ENCODE data around the gene UGDH.
"Not testable (repeated sequence)": the region's sequence is repeated elsewhere in the genome, so short reads cannot be mapped to it uniquely, and the experiment has no call there.

The UGDH gene

GRCh38 chr4:39494354-39494753 is 32.9 kb downstream of the UGDH start:
- DNase-seq: no peak

DNA sequence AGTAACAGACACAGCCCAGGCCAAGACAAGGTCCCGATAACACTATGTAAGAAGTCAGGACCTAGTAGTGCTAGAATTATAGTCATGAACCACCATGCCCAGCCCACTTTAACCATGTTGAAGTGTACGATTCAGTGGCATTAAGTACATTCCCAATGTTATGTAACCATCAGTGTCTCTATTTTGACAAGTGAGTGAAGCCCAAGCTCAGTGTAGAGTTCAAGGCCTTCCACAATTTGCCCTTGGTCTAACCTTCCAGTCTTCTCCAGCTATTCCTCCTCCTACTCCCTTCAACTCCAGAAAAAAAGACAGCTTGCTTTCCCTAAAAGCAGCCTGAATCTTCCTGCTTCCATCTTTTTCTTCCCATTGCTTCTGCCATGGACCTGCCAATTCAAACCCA is 36.9 kb downstream of the UGDH start:
- no peak for DNase-seq

GRCh38 chr4:39486221-39486804 is 40.9 kb downstream of the UGDH start:
- DNase-seq: no peak

- DNase-seq: no peak
Measured at GRCh38 chr4:39484582-39485272, 42.5 kb downstream of the UGDH start.

GRCh38 chr4:39480902-39481695 is 46.1 kb downstream of the UGDH start:
- DNase-seq: no peak

- DNase-seq: no peak
Measured at GRCh38 chr4:39480251-39480650, 47.0 kb downstream of the UGDH start.

- no peak for DNase-seq
Measured at GRCh38 chr4:39476187-39476895, 50.9 kb downstream of the UGDH start.

DNA sequence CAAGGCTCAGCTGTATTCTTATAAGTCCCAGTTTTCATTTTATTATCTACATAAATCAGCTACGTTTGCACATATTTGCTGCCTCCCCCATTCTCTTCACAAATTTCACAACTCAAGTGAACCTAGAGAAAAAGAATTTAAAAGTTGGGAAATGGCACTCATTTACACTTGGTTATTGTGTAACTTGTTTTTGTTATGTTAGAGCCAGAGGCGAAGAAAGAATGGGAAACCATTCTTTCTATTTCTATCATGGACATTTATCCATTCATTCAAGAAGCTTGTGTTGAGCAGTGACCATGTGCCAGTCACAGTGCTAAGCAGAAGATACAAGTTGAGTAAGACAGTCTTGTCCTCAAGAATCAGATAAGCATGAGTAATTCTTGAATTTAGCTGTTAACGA is 54.8 kb downstream of the UGDH start:
- no peak for DNase-seq

GRCh38 chr4:39470402-39470801 is 56.8 kb downstream of the UGDH start:
- DNase-seq: no peak

GRCh38 chr4:39469429-39470077 is 57.7 kb downstream of the UGDH start:
- DNase-seq: no peak

DNA sequence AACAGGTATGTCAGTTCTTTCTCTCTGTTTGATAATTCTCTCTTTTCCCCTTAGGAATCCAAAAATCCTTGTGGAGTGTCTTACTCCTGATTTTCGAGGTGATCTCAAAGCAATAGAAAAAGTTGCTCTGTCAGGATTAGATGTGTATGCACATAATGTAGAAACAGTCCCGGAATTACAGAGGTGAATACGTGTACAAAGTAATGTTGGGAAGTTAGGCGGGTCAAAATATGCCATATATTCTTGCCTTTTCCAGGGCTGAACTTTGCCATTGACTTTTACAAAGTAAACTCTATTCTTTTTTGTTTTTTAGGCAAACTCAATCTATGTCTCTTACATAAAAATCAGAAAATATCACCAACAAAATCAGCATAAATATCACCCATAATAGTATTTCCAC is 59.8 kb downstream of the UGDH start:
- no peak for DNase-seq

- DNase-seq: no peak
Measured at GRCh38 chr4:39466747-39467146, 60.5 kb downstream of the UGDH start.

DNA sequence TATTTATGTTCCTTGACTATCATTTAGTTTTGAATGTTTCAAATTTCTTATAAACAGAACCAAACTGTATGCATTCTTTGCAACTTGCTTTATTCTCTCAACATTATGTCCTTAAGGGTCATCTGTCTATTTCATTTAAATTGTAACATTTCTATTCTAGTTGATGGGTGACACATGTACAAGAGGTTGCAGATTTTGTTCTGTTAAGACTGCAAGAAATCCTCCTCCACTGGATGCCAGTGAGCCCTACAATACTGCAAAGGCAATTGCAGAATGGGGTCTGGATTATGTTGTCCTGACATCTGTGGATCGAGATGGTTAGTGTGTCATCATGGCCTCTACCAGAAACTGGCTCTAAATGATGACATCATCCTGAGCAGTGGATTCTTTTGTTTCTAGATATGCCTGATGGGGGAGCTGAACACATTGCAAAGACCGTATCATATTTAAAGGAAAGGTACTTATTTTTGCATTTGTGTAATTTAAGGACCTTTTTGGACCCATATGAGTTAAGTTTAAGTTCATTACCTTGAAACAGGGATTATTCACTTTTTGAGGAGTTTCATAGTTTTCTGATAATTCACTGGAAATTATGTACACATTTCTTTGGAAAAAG is 62.2 kb downstream of the UGDH start:
- DNase-seq: no peak

DNA sequence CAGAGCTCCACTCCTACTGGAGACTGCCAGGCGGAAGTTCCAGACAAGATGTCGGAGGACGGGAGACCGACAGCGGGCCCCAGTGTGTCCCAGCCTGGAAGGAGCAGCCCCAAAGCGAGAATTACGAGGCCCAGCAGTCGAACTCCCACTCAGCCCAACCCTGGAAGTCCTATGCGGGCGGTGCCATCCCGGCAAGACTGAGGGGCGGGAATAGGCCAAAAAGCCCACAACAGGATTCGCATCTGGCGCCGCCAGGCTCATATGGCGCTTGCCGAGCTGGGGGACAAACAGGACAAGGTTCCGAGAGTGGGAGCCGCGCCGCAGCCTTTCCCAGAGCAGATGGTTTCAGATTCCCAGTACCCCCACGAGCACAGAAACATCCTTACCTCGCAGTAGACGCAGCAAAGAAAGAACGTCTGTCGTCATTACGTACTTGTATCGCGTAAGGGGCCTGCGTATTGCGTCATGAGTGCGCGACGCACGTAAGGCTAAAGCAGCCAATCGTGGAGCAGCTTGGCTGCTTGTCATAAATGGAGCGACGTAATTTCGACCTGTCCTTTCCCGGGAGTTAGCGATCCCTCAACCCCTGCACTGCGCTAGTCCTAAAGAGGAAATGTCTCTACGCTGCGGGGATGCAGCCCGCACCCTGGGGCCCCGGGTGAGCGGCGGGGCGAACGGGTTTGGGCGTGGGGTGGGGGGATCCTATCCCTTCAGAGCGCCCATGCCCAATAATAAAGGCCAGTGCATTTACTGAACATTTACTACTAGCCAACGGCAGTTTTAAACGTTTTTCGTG is 68.5 kb downstream of the UGDH start, which contains the start of the genes LIAS and RPL9:
LIAS (plus strand) TSS at position 552 of the 796 bp plus-strand sequence; CDS start at position 614, 62 bp downstream.
RPL9 (minus strand) TSS at position 418 of the 796 bp plus-strand sequence. CDS start 483 bp downstream, outside the sequence.
- peak; percentile 95 for DNase-seq

DNA sequence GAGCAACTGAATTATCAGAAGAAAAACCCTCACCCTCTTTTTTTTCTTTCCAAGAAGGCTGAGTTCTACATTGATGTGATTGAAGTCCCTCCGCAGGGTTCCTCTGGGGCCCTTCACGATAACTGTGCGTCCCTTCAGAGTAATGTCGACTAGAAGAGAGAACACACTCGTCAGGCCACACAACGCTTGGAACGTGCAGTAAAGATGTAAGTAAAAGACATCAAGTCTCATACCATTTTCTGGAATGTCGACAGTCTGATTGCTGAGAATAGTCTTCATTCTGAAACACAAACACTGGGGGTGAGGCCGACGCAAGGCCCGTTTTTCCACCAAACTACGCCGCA is 69.1 kb downstream of the UGDH start:
- not testable (repeated sequence) for DNase-seq

- DNase-seq: no peak
Measured at GRCh38 chr4:39456946-39457763, 70.1 kb downstream of the UGDH start.

DNA sequence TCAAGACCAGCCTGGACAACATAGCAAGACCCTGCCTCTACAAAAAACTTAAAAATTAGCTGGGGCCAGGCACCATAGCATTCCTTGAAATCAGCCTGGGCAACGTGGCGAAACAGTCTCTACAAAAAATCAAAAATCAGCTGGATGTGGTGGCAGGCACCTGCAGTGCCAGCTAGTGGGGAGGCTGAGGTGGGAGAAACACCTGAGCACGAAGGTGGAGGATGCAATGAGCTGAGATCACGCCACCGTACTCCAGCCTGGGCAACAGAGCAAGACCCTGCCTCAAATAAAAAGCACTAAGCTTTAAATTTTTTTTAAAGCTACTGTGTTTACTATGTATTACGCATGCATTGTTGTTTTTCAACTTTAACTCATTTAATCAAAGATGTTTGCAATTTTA is 71.8 kb downstream of the UGDH start:
- DNase-seq: no peak

DNA sequence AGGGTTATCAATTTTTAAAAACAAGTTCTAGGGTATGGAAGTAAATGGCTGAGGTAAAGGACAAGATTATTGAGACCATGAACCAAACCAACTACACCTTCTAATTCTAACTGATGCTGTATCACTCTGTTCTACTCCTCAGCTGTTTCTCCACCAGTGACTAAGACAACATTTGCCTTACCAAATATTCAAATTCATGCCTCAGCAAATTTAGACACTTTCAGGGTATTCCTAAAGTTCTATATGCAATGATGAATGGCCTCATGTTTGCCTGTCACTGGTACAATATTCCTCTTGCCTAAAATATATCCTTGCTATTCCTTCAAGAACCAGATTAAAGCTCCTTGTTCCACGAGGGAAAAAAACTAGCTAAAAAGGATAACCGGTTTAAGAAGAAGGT is 73.5 kb downstream of the UGDH start:
- DNase-seq: no peak

DNA sequence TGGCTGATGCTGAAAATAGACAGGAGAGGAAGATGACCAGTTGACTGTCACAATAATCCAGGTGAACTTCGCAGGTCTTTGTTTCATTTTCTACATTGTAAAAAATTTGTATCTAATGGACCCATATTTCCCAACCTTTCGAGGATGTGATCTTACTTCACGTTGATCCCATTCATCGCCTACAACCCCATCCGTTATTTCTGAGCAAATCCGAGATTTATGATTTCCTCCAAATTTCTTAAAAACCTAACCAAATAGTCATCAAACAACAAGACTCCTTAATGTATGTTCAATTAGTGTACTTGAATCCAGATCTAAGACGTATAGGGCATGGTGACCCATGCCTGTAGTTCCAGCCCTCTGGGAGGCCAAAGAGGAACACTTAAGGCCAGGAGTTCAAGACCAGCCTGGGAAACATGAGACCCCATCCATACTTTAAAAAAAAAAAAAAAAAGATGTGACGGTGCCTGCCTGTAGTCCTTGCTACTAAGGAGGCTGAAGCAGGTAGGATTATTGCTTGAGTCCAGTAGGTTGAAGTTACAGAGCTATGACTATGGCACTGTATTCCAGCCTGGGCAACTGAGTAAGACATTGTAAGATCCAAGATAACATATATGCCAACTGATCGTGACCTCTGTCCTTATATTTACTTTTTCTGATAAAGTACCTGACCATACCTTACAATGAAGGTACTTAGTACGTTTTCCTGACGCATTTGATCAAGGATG is 74.2 kb downstream of the UGDH start:
- no peak for DNase-seq
